Ovary (tissue), 3 donors: ENCODE results near the gene BST1.

Source experiments
- CTCF ChIP-seq, 3 donors: fragments of 450-650 bp in 2 of 3; fragments of 200-600 bp in 1 of 3; IDR thresholded peaks; one replicate each; pipeline versions ENCODE4 v1.5.1 to v1.8.0; 2016 to 2022; ENCODE audit warnings: antibody characterized with exemption in 3 of 3, mild to moderate bottlenecking in 1 of 3
- EP300 ChIP-seq: sonication (generic); formaldehyde crosslinking; IDR thresholded peaks from one replicate; pipeline ENCODE4 v1.6.1; 2017; ENCODE audit warnings: antibody characterized with exemption
- POLR2A ChIP-seq: fragments of 450-650 bp; IDR thresholded peaks from one replicate; pipeline ENCODE4 v1.6.1; 2017; ENCODE audit warnings: antibody characterized with exemption, mild to moderate bottlenecking, moderate library complexity
- donor health status: DM: no; HTN: no; CAD: no.

- no peak for TF ChIP-seq CTCF (IDR thresholded peaks at IDR 0.05)
- TF ChIP-seq POLR2A = no peak
- TF ChIP-seq EP300 = no peak
Measured at GRCh38 chr4:15718959-15719358, 16.1 kb downstream of the BST1 start.
